ENCODE results near the gene CYTH1.

DNA sequence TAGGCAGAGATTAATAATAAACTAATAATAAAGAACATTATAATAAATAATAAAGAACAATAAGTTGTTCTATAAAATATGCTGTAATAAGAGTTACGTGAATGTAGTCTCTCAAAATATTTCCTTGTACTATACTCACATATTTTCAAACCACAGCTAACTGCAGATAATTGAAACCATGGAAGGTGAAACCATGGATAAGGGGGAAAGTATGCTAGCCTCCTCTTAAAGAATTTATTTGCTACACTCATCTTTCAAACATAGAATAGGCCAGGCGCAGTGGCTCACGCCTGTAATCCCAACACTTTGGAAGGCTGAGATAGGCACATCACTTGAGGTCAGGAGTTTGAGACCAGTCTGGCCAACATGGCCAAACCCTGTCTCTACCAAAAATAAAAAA lies 18.5 kb downstream of the CYTH1 start:
- TF ChIP-seq, protein P1, sequence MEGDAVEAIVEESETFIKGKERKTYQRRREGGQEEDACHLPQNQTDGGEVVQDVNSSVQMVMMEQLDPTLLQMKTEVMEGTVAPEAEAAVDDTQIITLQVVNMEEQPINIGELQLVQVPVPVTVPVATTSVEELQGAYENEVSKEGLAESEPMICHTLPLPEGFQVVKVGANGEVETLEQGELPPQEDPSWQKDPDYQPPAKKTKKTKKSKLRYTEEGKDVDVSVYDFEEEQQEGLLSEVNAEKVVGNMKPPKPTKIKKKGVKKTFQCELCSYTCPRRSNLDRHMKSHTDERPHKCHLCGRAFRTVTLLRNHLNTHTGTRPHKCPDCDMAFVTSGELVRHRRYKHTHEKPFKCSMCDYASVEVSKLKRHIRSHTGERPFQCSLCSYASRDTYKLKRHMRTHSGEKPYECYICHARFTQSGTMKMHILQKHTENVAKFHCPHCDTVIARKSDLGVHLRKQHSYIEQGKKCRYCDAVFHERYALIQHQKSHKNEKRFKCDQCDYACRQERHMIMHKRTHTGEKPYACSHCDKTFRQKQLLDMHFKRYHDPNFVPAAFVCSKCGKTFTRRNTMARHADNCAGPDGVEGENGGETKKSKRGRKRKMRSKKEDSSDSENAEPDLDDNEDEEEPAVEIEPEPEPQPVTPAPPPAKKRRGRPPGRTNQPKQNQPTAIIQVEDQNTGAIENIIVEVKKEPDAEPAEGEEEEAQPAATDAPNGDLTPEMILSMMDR (IDR thresholded peaks at IDR 0.05): no peak
- no peak for TF ChIP-seq POLR2A (IDR thresholded peaks at IDR 0.05)

All from testis (tissue), 2 donors.